Measurements from ENCODE around the gene ANKRD53.

ANKRD53 gene

GRCh38 chr2:70984576-70985282 lies 6.3 kb downstream of the ANKRD53 start:
- Histone ChIP-seq H3K27ac (no peak overlapping the region; the same call in 1 of the 2 replicates), H3K4me3 (ENCODE audit: low read depth, low read length) (no peak overlapping the region), H3K36me3 (peaks cover 43% of the 10 kb centered on the region), H3K27me3 (ENCODE audit: insufficient read depth, low read depth, severe bottlenecking) (no peaks in the 10 kb centered on the region), H3K9me3 (ENCODE audit: severe bottlenecking) (no peaks in the 10 kb centered on the region)
- peak; percentile 98 for TF ChIP-seq CTCF (IDR thresholded peaks at IDR 0.05; ENCODE audit: low read depth, low read length)
- DNase-seq: peak; percentile 85

- no peak for DNase-seq
- Histone ChIP-seq H3K4me3 (ENCODE audit: low read depth, low read length) (no peak overlapping the region), H3K9me3 (ENCODE audit: severe bottlenecking) (no peaks in the 10 kb centered on the region), H3K36me3 (peaks cover 49% of the 10 kb centered on the region), H3K27me3 (ENCODE audit: insufficient read depth, low read depth, severe bottlenecking) (no peaks in the 10 kb centered on the region), H3K27ac (no peak overlapping the region)
- TF ChIP-seq CTCF (IDR thresholded peaks at IDR 0.05; ENCODE audit: low read depth, low read length): no peak
These were observed 6.9 kb downstream of the ANKRD53 start for GRCh38 chr2:70985283-70985688.

- TF ChIP-seq CTCF (IDR thresholded peaks at IDR 0.05; ENCODE audit: low read depth, low read length): no peak
- no peaks in the 10 kb centered on the region for H3K9me3 ChIP-seq (ENCODE audit: severe bottlenecking)
- H3K27ac ChIP-seq: no peak overlapping the region
- no peak overlapping the region for H3K4me3 ChIP-seq (ENCODE audit: low read depth, low read length)
- no peaks in the 10 kb centered on the region for H3K27me3 ChIP-seq (ENCODE audit: insufficient read depth, low read depth, severe bottlenecking)
- no peak for DNase-seq
- H3K36me3 ChIP-seq: peaks cover 54% of the 10 kb centered on the region
These were observed 7.5 kb downstream of the ANKRD53 start for GRCh38 chr2:70985956-70986355.

GRCh38 chr2:70986499-70987189 lies 8.2 kb downstream of the ANKRD53 start:
- H3K27ac ChIP-seq: no peak overlapping the region
- H3K4me3 ChIP-seq (ENCODE audit: low read depth, low read length): no peak overlapping the region
- H3K27me3 ChIP-seq (ENCODE audit: insufficient read depth, low read depth, severe bottlenecking): no peaks in the 10 kb centered on the region
- TF ChIP-seq CTCF (IDR thresholded peaks at IDR 0.05; ENCODE audit: low read depth, low read length): no peak
- no peak for DNase-seq
- H3K36me3 ChIP-seq: peaks cover 61% of the 10 kb centered on the region
- no peaks in the 10 kb centered on the region for H3K9me3 ChIP-seq (ENCODE audit: severe bottlenecking)

GRCh38 chr2:70987386-70987785 lies 9.0 kb downstream of the ANKRD53 start:
- Histone ChIP-seq H3K27ac (no peak overlapping the region), H3K4me3 (ENCODE audit: low read depth, low read length) (no peak overlapping the region), H3K27me3 (ENCODE audit: insufficient read depth, low read depth, severe bottlenecking) (no peaks in the 10 kb centered on the region), H3K36me3 (peaks cover 67% of the 10 kb centered on the region), H3K9me3 (ENCODE audit: severe bottlenecking) (no peaks in the 10 kb centered on the region)
- no peak for DNase-seq
- TF ChIP-seq CTCF (IDR thresholded peaks at IDR 0.05; ENCODE audit: low read depth, low read length): no peak
